OCI-LY1 (cell line): ENCODE measurements around the gene NLRP12.

ENCODE experiments used
- CTCF ChIP-seq: fragments of 200-600 bp; sonication (generic), shearing (Covaris generic); IDR thresholded peaks from 2 replicates; pipeline ENCODE4 v1.5.1; 2017; ENCODE audit warnings: mild to moderate bottlenecking, antibody characterized with exemption, low read length, moderate library complexity, mixed read lengths
- EZH2 ChIP-seq: fragments of 200-600 bp; sonication (generic), shearing (Covaris generic); IDR thresholded peaks from 2 replicates; pipeline ENCODE4 v1.8.0; 2017; ENCODE audit warnings: borderline replicate concordance, mixed run types, mild to moderate bottlenecking, antibody characterized with exemption, low read length, moderate library complexity, mixed read lengths

GRCh38 chr19:53828531-53828930 lies 4.4 kb upstream of the NLRP12 start:
- TF ChIP-seq CTCF (no peak), EZH2 (no peak)
